Measurements from ENCODE around the gene ITGA11. TPM values are rescaled to one million over a fixed set of nuclear protein-coding genes. Genes with fewer than 3 reads are reported as not detected.

The ITGA11 gene
- total and polyA plus RNA-seq, 2 donors (not counting 1 experiment from before 2014, with no cell fraction given) = 21.5 to 29.6 TPM

DNA sequence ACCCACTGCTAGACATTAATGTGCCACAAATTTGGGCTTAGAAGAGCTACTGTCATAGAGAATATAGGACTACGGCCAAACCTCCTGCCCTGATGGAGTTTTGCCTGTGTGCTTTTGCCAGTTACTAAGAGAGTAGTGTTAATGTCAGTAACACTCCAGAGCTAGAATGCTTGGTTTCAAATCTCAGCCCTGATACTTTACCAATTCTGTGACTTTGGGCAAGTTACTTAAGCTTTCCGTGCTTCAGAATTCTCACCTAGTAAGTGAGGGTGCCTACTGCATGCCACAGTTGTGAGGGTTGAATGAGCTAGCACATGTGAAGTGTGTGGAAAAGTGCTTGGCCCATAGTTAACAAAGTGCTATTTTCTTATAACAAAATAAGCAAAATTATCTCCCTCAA lies 10.9 kb upstream of the ITGA11 start:
- Histone ChIP-seq H2AFZ (ENCODE audit: low read length) (no peak overlapping the region), H3K36me3 (ENCODE audit: control insufficient read depth, insufficient read depth, low read length) (no peaks in the 10 kb centered on the region), H3K9ac (ENCODE audit: insufficient read depth, low read length) (no peak overlapping the region), H3K27me3 (ENCODE audit: control insufficient read depth, insufficient read depth, low read length) (peaks cover 8% of the 10 kb centered on the region), H4K20me1 (ENCODE audit: control insufficient read depth, extremely low read depth, insufficient read depth, low read length) (no peaks in the 10 kb centered on the region), H3K27ac (ENCODE audit: insufficient read depth, low read length) (no peak overlapping the region), H3K4me2 (ENCODE audit: extremely low read depth, insufficient read depth, low read length) (no peak overlapping the region), H3K4me3 (replicated peaks in 1 of 4; ENCODE audit: control extremely low read depth in 1 of 4, insufficient read depth in 1 of 4, low read depth in 3 of 4, low read length in 4 of 4) (no peak overlapping the region), H3K4me1 (ENCODE audit: control insufficient read depth, extremely low read depth, insufficient read depth, low read length) (peaks cover 5% of the 10 kb centered on the region), H3K9me3 (ENCODE audit: control insufficient read depth, insufficient read depth, low read depth, low read length) (no peaks in the 10 kb centered on the region), H3K79me2 (ENCODE audit: control insufficient read depth, insufficient read depth, low read length) (no peaks in the 10 kb centered on the region)
- no peak for TF ChIP-seq EZH2 (IDR thresholded peaks at IDR 0.05; ENCODE audit: low read length, missing control alignments)
- TF ChIP-seq, protein P1, sequence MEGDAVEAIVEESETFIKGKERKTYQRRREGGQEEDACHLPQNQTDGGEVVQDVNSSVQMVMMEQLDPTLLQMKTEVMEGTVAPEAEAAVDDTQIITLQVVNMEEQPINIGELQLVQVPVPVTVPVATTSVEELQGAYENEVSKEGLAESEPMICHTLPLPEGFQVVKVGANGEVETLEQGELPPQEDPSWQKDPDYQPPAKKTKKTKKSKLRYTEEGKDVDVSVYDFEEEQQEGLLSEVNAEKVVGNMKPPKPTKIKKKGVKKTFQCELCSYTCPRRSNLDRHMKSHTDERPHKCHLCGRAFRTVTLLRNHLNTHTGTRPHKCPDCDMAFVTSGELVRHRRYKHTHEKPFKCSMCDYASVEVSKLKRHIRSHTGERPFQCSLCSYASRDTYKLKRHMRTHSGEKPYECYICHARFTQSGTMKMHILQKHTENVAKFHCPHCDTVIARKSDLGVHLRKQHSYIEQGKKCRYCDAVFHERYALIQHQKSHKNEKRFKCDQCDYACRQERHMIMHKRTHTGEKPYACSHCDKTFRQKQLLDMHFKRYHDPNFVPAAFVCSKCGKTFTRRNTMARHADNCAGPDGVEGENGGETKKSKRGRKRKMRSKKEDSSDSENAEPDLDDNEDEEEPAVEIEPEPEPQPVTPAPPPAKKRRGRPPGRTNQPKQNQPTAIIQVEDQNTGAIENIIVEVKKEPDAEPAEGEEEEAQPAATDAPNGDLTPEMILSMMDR (conservative IDR thresholded peaks at IDR 0.05 in 1 of 2, IDR thresholded peaks at IDR 0.05 in 1 of 2; ENCODE audit: low read depth in 1 of 2, low read length in 2 of 2) = no peak
- DNase-seq (ENCODE audit: low read depth in 2 of 2) = no peak

DNA sequence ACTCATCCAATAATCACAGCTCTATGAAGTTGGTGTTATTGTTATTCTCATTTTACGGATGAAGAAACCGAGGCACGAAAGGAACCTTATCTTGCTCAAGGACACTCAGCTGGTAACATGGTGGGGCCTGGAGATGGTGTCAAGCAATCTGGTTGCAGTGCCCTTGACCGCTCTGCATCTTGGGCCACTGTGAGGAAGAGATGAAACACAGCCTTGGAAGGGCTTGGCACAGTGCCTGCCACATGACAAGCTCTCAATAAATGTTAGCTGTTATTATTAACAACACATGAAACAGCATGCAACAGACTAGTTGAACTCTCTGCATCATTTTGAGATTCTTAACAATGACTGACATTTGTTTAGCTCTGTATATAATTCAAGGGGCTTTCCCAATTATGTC lies 10.1 kb upstream of the ITGA11 start:
- peaks cover 5% of the 10 kb centered on the region for H3K4me1 ChIP-seq (ENCODE audit: control insufficient read depth, extremely low read depth, insufficient read depth, low read length)
- H3K4me3 ChIP-seq (replicated peaks in 1 of 4; ENCODE audit: control extremely low read depth in 1 of 4, insufficient read depth in 1 of 4, low read depth in 3 of 4, low read length in 4 of 4) = no peak overlapping the region
- peak in 1 of 2 donors; percentile 33 for DNase-seq (ENCODE audit: low read depth in 2 of 2)
- H3K9me3 ChIP-seq (ENCODE audit: control insufficient read depth, insufficient read depth, low read depth, low read length) = no peaks in the 10 kb centered on the region
- H3K27ac ChIP-seq (ENCODE audit: insufficient read depth, low read length) = no peak overlapping the region
- no peak overlapping the region for H3K9ac ChIP-seq (ENCODE audit: insufficient read depth, low read length)
- no peaks in the 10 kb centered on the region for H3K36me3 ChIP-seq (ENCODE audit: control insufficient read depth, insufficient read depth, low read length)
- peak overlapping the region; percentile 27 for H3K4me2 ChIP-seq (ENCODE audit: extremely low read depth, insufficient read depth, low read length)
- TF ChIP-seq, protein P1 (conservative IDR thresholded peaks at IDR 0.05 in 1 of 2, IDR thresholded peaks at IDR 0.05 in 1 of 2; ENCODE audit: low read depth in 1 of 2, low read length in 2 of 2) = no peak
- TF ChIP-seq EZH2 (IDR thresholded peaks at IDR 0.05; ENCODE audit: low read length, missing control alignments) = no peak
- no peaks in the 10 kb centered on the region for H4K20me1 ChIP-seq (ENCODE audit: control insufficient read depth, extremely low read depth, insufficient read depth, low read length)
- H3K27me3 ChIP-seq (ENCODE audit: control insufficient read depth, insufficient read depth, low read length) = peaks cover 14% of the 10 kb centered on the region
- H3K79me2 ChIP-seq (ENCODE audit: control insufficient read depth, insufficient read depth, low read length) = no peaks in the 10 kb centered on the region
- no peak overlapping the region for H2AFZ ChIP-seq (ENCODE audit: low read length)

DNA sequence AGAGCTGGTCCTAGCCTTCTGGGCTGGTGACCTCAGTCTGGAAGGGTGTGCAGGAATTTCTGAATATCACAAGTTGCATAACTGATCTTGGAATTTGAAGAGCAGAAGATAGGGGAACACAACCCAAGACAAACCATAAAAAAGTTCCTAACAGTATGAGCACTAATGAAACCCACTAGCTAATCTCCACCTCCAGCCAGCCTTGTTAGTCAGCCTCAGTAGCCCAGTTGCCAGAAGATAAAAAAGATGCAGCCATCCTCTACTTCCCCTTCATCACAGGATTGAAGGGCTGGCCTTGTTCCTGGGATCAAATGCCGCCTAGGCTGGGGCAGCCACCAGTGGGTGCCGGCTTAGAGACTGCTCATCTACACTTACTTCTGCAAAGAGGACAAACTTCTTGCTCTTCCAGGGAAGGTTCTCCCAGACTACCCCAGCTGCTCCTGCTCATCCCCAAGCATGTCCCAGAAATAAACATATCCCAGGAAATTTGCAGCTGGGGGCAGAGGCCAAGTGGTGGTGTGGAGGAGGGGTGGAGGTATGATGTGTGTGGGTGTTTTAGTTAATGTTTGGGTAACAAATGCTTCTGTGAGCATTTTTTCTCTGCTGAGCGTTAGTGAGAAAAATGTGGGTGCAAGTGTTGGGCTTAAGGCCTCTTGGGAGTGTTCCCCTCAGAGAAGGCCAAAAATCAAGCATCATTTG lies 9.2 kb upstream of the ITGA11 start:
- no peak overlapping the region for H3K9ac ChIP-seq (ENCODE audit: insufficient read depth, low read length)
- H4K20me1 ChIP-seq (ENCODE audit: control insufficient read depth, extremely low read depth, insufficient read depth, low read length) = no peaks in the 10 kb centered on the region
- peaks cover 5% of the 10 kb centered on the region for H3K4me1 ChIP-seq (ENCODE audit: control insufficient read depth, extremely low read depth, insufficient read depth, low read length)
- no peak overlapping the region for H2AFZ ChIP-seq (ENCODE audit: low read length)
- H3K4me3 ChIP-seq (replicated peaks in 1 of 4; ENCODE audit: control extremely low read depth in 1 of 4, insufficient read depth in 1 of 4, low read depth in 3 of 4, low read length in 4 of 4) = no peak overlapping the region
- TF ChIP-seq EZH2 (IDR thresholded peaks at IDR 0.05; ENCODE audit: low read length, missing control alignments) = no peak
- no peaks in the 10 kb centered on the region for H3K79me2 ChIP-seq (ENCODE audit: control insufficient read depth, insufficient read depth, low read length)
- no peak overlapping the region for H3K27ac ChIP-seq (ENCODE audit: insufficient read depth, low read length)
- no peaks in the 10 kb centered on the region for H3K36me3 ChIP-seq (ENCODE audit: control insufficient read depth, insufficient read depth, low read length)
- peaks cover 10% of the 10 kb centered on the region for H3K27me3 ChIP-seq (ENCODE audit: control insufficient read depth, insufficient read depth, low read length)
- no peak overlapping the region for H3K4me2 ChIP-seq (ENCODE audit: extremely low read depth, insufficient read depth, low read length)
- DNase-seq (ENCODE audit: low read depth in 2 of 2) = peak; percentile 11 to 57
- no peaks in the 10 kb centered on the region for H3K9me3 ChIP-seq (ENCODE audit: control insufficient read depth, insufficient read depth, low read depth, low read length)

All from fibroblast of lung (primary cell).